HCT116 (cell line): ENCODE data around the gene SERINC5. TPM values are rescaled to one million over a fixed set of nuclear protein-coding genes. Genes with fewer than 3 reads are reported as not detected.

Source experiments
- ATAC-seq: fragments of 200-7000 bp; cut with Tn5 transposase; 2 replicates; pipeline ENCODE4 v1.9.1; 2020; ENCODE audit warnings: mild to moderate bottlenecking, moderate library complexity
- BruUV-seq: library from RNA; stranded (reverse); fragments of 400-500 nt; replicated peaks from 2 replicates; lab custom pipeline; 2021; lab: Mats Ljungman, UMichigan
- CTCF ChIA-PET: fragments of 300-600 bp; sonication (Branson Sonifier 250); formaldehyde crosslinking; loops from one replicate; lab custom pipeline; 2021; ENCODE audit warnings: antibody characterized with exemption; lab: Charles Lee
- POLR2A ChIA-PET: fragments of 300-600, 350-600 bp; sonication (Branson Sonifier 250); formaldehyde crosslinking; loops from one replicate; lab custom pipeline; 2021; ENCODE audit warnings: antibody characterized with exemption; lab: Charles Lee
- RAD21 ChIA-PET, 2 experiments: fragments of 300-600 bp; sonication (Branson Sonifier 250); formaldehyde crosslinking; loops; one replicate each; lab custom pipeline; 2023; ENCODE audit warnings: low total read pairs in 2 of 2; ENCODE audit not compliant: uncharacterized antibody in 2 of 2, unreplicated experiment in 2 of 2, low non-redundant PET in 1 of 2; lab: Charles Lee
- DNase-seq: peaks from one replicate; pipeline ENCODE4 v3.0.0-alpha.2; 2010; ENCODE audit warnings: low read depth, low spot score
- H2AFZ ChIP-seq: fragments of 200-600 bp; shearing (Covaris generic), sonication (generic); 2 replicates; pipeline ENCODE4 v1.6.1; 2017; ENCODE audit warnings: low read depth, mixed run types, mixed read lengths, antibody characterized with exemption, low read length; ENCODE audit not compliant: poor library complexity, severe bottlenecking
- H3K27ac ChIP-seq: 2 replicates; pipeline ENCODE4 v1.5.1; 2012; ENCODE audit warnings: low read depth, low read length
- H3K27me3 ChIP-seq: fragments of 200-600 bp; sonication (generic); 2 replicates; pipeline ENCODE4 v1.6.1; 2016; ENCODE audit warnings: mixed run types, low read length, mixed read lengths; ENCODE audit not compliant: insufficient read depth
- H3K36me3 ChIP-seq, 2 experiments: fragments of 200-500 bp in 1 of 2; fragments of 200-600 bp in 1 of 2; sonication (Bioruptor generic) in 1 of 2; sonication (generic) in 1 of 2; 2 replicates each; pipeline versions ENCODE4 v1.5.1 to v1.6.1; 2014 to 2016; ENCODE audit warnings: low read length in 2 of 2, inconsistent platforms in 1 of 2, mixed read lengths in 1 of 2, mixed run types in 1 of 2; ENCODE audit not compliant: insufficient read depth in 2 of 2, control insufficient read depth in 1 of 2
- H3K4me1 ChIP-seq, 2 experiments: fragments of 200-600 bp in 1 of 2; sonication (generic) in 1 of 2; 2 replicates each; pipeline versions ENCODE4 v1.5.1 to v1.6.1; 2012 to 2017; ENCODE audit warnings: low read length in 2 of 2, inconsistent platforms in 1 of 2, mild to moderate bottlenecking in 1 of 2, mixed read lengths in 1 of 2, mixed run types in 1 of 2, moderate library complexity in 1 of 2; ENCODE audit not compliant: insufficient read depth in 2 of 2, control insufficient read depth in 1 of 2
- H3K4me2 ChIP-seq: fragments of 200-600 bp; sonication (generic); 2 replicates; pipeline ENCODE4 v1.6.1; 2017; ENCODE audit warnings: mixed run types, low read length, mixed read lengths
- H3K4me3 ChIP-seq, 2 experiments: fragments of 200-600 bp in 1 of 2; sonication (generic) in 1 of 2; replicated peaks in 1 of 2; 2 replicates each; pipeline ENCODE4 v1.5.1; 2011 to 2016; ENCODE audit warnings: low read length in 2 of 2, control low read depth in 1 of 2, low read depth in 1 of 2, mild to moderate bottlenecking in 1 of 2, mixed read lengths in 1 of 2, mixed run types in 1 of 2
- H3K79me2 ChIP-seq: fragments of 200-600 bp; sonication (generic); 2 replicates; pipeline ENCODE4 v1.6.1; 2017; ENCODE audit warnings: mild to moderate bottlenecking, mixed run types, low read length, moderate library complexity, mixed read lengths; ENCODE audit not compliant: insufficient read depth
- H3K9ac ChIP-seq: fragments of 200-600 bp; sonication (generic); 2 replicates; pipeline ENCODE4 v1.6.1; 2016; ENCODE audit warnings: low read length, mixed read lengths
- H3K9me2 ChIP-seq: fragments of 200-600 bp; sonication (generic), shearing (Covaris generic); 2 replicates; pipeline ENCODE4 v1.6.1; 2017; ENCODE audit warnings: mixed run types, mild to moderate bottlenecking, moderate library complexity; ENCODE audit not compliant: insufficient read depth
- H3K9me3 ChIP-seq, 2 experiments: fragments of 200-500 bp in 1 of 2; fragments of 200-600 bp in 1 of 2; sonication (Bioruptor generic) in 1 of 2; sonication (generic) in 1 of 2; 2 replicates each; pipeline ENCODE4 v1.6.1; 2014 to 2017; ENCODE audit warnings: low read length in 2 of 2, mixed read lengths in 2 of 2, inconsistent platforms in 1 of 2, low read depth in 1 of 2, mild to moderate bottlenecking in 1 of 2, mixed run types in 1 of 2, moderate library complexity in 1 of 2; ENCODE audit not compliant: control insufficient read depth in 1 of 2, insufficient read depth in 1 of 2
- H4K20me1 ChIP-seq: fragments of 200-600 bp; sonication (generic), shearing (Covaris generic); 2 replicates; pipeline ENCODE4 v1.6.1; 2017; ENCODE audit warnings: mixed run types, mild to moderate bottlenecking, moderate library complexity; ENCODE audit not compliant: insufficient read depth
- CBX3 ChIP-seq: IDR thresholded peaks from 2 replicates; pipeline ENCODE4 v1.6.1; 2012; ENCODE audit warnings: low read depth
- CTCF ChIP-seq, 3 experiments: fragments of 200-600 bp in 1 of 3; sonication (generic) in 1 of 3; IDR thresholded peaks in 2 of 3; conservative IDR thresholded peaks in 1 of 3; 2 replicates each; pipeline ENCODE4 v1.5.1; 2012 to 2017; ENCODE audit warnings: low read depth in 2 of 3, low read length in 2 of 3, antibody characterized with exemption in 1 of 3, borderline replicate concordance in 1 of 3, control low read depth in 1 of 3, mild to moderate bottlenecking in 1 of 3, mixed read lengths in 1 of 3, mixed run types in 1 of 3, moderate library complexity in 1 of 3; ENCODE audit not compliant: insufficient read depth in 1 of 3
- EZH2 ChIP-seq: fragments of 200-600 bp; sonication (generic); IDR thresholded peaks from 2 replicates; pipeline ENCODE4 v1.6.1; 2017; ENCODE audit warnings: antibody characterized with exemption, mixed run types
- EZH2phosphoT487 ChIP-seq: fragments of 200-600 bp; IDR thresholded peaks from 2 replicates; pipeline ENCODE4 v1.6.1; 2018; ENCODE audit warnings: antibody characterized with exemption, borderline replicate concordance
- REST ChIP-seq: IDR thresholded peaks from 2 replicates; pipeline ENCODE4 v1.6.1; 2012; ENCODE audit warnings: low read depth
- ZFX ChIP-seq: fragments of 450-650 bp; IDR thresholded peaks from 2 replicates; pipeline ENCODE4 v1.6.1; 2017
- intact Hi-C: fragments of 100-400 bp; cut with micrococcal nuclease; formaldehyde crosslinking; loops from 2 replicates; pipeline ENCODE4 v1.10.0; 2022
- total RNA-seq: library from RNA; stranded (reverse); gene quantifications from one replicate; pipeline ENCODE4 v1.2.1, GENCODE V29; 2021; ENCODE audit not compliant: unreplicated experiment
- TF ChIP-seq, protein P1 (sequence below): IDR thresholded peaks from 2 replicates; pipeline ENCODE4 v1.6.1; 2012
- TF ChIP-seq, protein P2 (sequence below): IDR thresholded peaks from 2 replicates; pipeline ENCODE4 v1.6.1; 2011; ENCODE audit warnings: mild to moderate bottlenecking, low read length, moderate library complexity; ENCODE audit not compliant: insufficient replicate concordance; ENCODE audit errors: extremely low read depth

Gene SERINC5
- total RNA-seq, 1 experiment from 2014 or later = 39.3 TPM

- CTCF ChIA-PET = no interaction called here
- no peak overlapping the region for H3K4me2 ChIP-seq
- no peak overlapping the region for H2AFZ ChIP-seq
- no peak for DNase-seq
- H3K4me1 ChIP-seq = no peaks in the 10 kb centered on the region
- RAD21 ChIA-PET = no interaction called here
- no peaks in the 10 kb centered on the region for H3K79me2 ChIP-seq
- no peaks in the 10 kb centered on the region for H4K20me1 ChIP-seq
- H3K4me3 ChIP-seq = no peak overlapping the region
- no peak for TF ChIP-seq CBX3
- no peak for TF ChIP-seq CTCF (IDR thresholded peaks at IDR 0.05 in 2 of 3, conservative IDR thresholded peaks at IDR 0.05 in 1 of 3; ENCODE audit: borderline replicate concordance in 1 of 3, insufficient read depth in 1 of 3, low read depth in 2 of 3, low read length in 2 of 3)
- TF ChIP-seq, protein P1, sequence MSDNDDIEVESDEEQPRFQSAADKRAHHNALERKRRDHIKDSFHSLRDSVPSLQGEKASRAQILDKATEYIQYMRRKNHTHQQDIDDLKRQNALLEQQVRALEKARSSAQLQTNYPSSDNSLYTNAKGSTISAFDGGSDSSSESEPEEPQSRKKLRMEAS = no peak
- no peak for TF ChIP-seq EZH2
- TF ChIP-seq, protein P2, sequence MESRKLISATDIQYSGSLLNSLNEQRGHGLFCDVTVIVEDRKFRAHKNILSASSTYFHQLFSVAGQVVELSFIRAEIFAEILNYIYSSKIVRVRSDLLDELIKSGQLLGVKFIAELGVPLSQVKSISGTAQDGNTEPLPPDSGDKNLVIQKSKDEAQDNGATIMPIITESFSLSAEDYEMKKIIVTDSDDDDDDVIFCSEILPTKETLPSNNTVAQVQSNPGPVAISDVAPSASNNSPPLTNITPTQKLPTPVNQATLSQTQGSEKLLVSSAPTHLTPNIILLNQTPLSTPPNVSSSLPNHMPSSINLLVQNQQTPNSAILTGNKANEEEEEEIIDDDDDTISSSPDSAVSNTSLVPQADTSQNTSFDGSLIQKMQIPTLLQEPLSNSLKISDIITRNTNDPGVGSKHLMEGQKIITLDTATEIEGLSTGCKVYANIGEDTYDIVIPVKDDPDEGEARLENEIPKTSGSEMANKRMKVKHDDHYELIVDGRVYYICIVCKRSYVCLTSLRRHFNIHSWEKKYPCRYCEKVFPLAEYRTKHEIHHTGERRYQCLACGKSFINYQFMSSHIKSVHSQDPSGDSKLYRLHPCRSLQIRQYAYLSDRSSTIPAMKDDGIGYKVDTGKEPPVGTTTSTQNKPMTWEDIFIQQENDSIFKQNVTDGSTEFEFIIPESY = no peak
- TF ChIP-seq EZH2phosphoT487 = no peak
- TF ChIP-seq REST = no peak
- no peak for TF ChIP-seq ZFX
- intact Hi-C loops = no loop called here
- no peaks in the 10 kb centered on the region for H3K36me3 ChIP-seq
- no peak overlapping the region for H3K27ac ChIP-seq
- no peak for ATAC-seq
- H3K9me2 ChIP-seq = no peaks in the 10 kb centered on the region
- H3K27me3 ChIP-seq = no peaks in the 10 kb centered on the region
- POLR2A ChIA-PET = no interaction called here
- no peaks in the 10 kb centered on the region for H3K9me3 ChIP-seq
- no peak overlapping the region for H3K9ac ChIP-seq
- no TSS peak for BruUV-seq
Measured at GRCh38 chr5:80067016-80067415, 188.8 kb downstream of the SERINC5 start.
